ENCODE results near the gene TMCC1.

GRCh38 chr3:129736070-129736469 is 157.4 kb downstream of the TMCC1 start:
- TF ChIP-seq CTCF (IDR thresholded peaks at IDR 0.05): no peak
- TF ChIP-seq POLR2AphosphoS5 (IDR thresholded peaks at IDR 0.05): no peak
- no peak for TF ChIP-seq EP300 (IDR thresholded peaks at IDR 0.05)
- no peak for TF ChIP-seq POLR2A (IDR thresholded peaks at IDR 0.05)
